GM12878 (cell line): ENCODE measurements around the gene SHH. TPM values are rescaled to one million over a fixed set of nuclear protein-coding genes. Genes with fewer than 3 reads are reported as not detected.

Experiments
- ATAC-seq: fragments of 200-7000 bp; cut with Tn5 transposase; 3 replicates; pipeline ENCODE4 v1.9.1; 2020; ENCODE audit warnings: mild to moderate bottlenecking, moderate library complexity
- BruUV-seq: library from RNA; stranded (reverse); fragments of 400-500 nt; replicated peaks from 2 replicates; lab custom pipeline; 2021; lab: Mats Ljungman, UMichigan
- CTCF ChIA-PET: fragments of 300-600 bp; sonication (Branson Sonifier 250); formaldehyde crosslinking; extraction: SDS; loops from one replicate; lab custom pipeline; 2021; ENCODE audit warnings: inconsistent platforms; lab: Yijun Ruan, JAX
- POLR2A ChIA-PET: fragments of 350-600 bp; formaldehyde crosslinking; extraction: SDS; loops from one replicate; lab custom pipeline; 2021; ENCODE audit warnings: inconsistent platforms; lab: Charles Lee
- RAD21 ChIA-PET: fragments of 300-600 bp; sonication (Branson Sonifier 250); formaldehyde crosslinking; loops from one replicate; lab custom pipeline; 2023; ENCODE audit warnings: antibody characterized with exemption; ENCODE audit not compliant: unreplicated experiment; lab: Charles Lee
- SMC1A ChIA-PET: fragments of 300-600 bp; sonication (Branson Sonifier 250); formaldehyde crosslinking; loops from one replicate; lab custom pipeline; 2023; ENCODE audit not compliant: unreplicated experiment, uncharacterized antibody; lab: Charles Lee
- DNase-seq: peaks from one replicate; pipeline ENCODE4 v3.0.0-alpha.2; 2011; ENCODE audit warnings: low read depth, low spot score
- FAIRE-seq: peaks from 3 replicates; lab custom pipeline; 2011; peaks lifted over from hg19 to GRCh38; lab: Jason Lieb, UNC
- H2AFZ ChIP-seq: 2 replicates; pipeline ENCODE4 v1.6.0; 2011; ENCODE audit warnings: low read depth, low read length, control low read depth; ENCODE audit not compliant: control insufficient read depth
- H3K27ac ChIP-seq: 2 replicates; pipeline ENCODE4 v1.5.1; 2011; ENCODE audit warnings: control low read depth; ENCODE audit not compliant: control insufficient read depth, insufficient read depth
- H3K27me3 ChIP-seq, 2 experiments: replicated peaks in 1 of 2; 2 replicates each; pipeline versions ENCODE4 v1.6.0 to v1.6.1; 2011; ENCODE audit warnings: low read length in 1 of 2; ENCODE audit not compliant: control insufficient read depth in 2 of 2, insufficient read depth in 2 of 2
- H3K36me3 ChIP-seq, 2 experiments: 2 replicates each; pipeline ENCODE4 v1.5.1; 2011; ENCODE audit warnings: low read length in 1 of 2; ENCODE audit not compliant: control insufficient read depth in 2 of 2, insufficient read depth in 2 of 2
- H3K4me1 ChIP-seq: 2 replicates; pipeline ENCODE4 v1.6.1; 2011; ENCODE audit warnings: mild to moderate bottlenecking, low read length, moderate library complexity, mixed read lengths; ENCODE audit not compliant: control insufficient read depth, insufficient read depth
- H3K4me2 ChIP-seq: 2 replicates; pipeline ENCODE4 v1.6.0; 2011; ENCODE audit warnings: control low read depth; ENCODE audit not compliant: control insufficient read depth, insufficient read depth
- H3K4me3 ChIP-seq: fragments of 200-600 bp; sonication (generic); 2 replicates; pipeline ENCODE4 v1.5.1; 2016
- H3K79me2 ChIP-seq: 2 replicates; pipeline ENCODE4 v1.6.0; 2011; ENCODE audit warnings: low read length; ENCODE audit not compliant: control insufficient read depth, insufficient read depth
- H3K9ac ChIP-seq: 2 replicates; pipeline ENCODE4 v1.8.0; 2011; ENCODE audit warnings: low read length, control low read depth, mixed read lengths; ENCODE audit not compliant: control insufficient read depth, insufficient read depth
- H3K9me3 ChIP-seq: replicated peaks from 3 replicates; pipeline ENCODE4 v1.5.1; 2011; ENCODE audit warnings: mild to moderate bottlenecking, low read length; ENCODE audit not compliant: control insufficient read depth, insufficient read depth
- H4K20me1 ChIP-seq: 2 replicates; pipeline ENCODE4 v1.6.0; 2011; ENCODE audit not compliant: control insufficient read depth, insufficient read depth
- CBX5 ChIP-seq: sonication (generic); IDR thresholded peaks from 2 replicates; pipeline ENCODE4 v1.6.1; 2016; ENCODE audit warnings: low read depth, moderate library complexity, mild to moderate bottlenecking, inconsistent platforms
- CHD2 ChIP-seq: IDR thresholded peaks from 2 replicates; pipeline ENCODE4 v1.6.1; 2011; ENCODE audit warnings: low read depth, low read length, improper control_type of control experiment, borderline replicate concordance
- GATAD2B ChIP-seq: fragments of 450-650 bp; conservative IDR thresholded peaks from 2 replicates; pipeline ENCODE4 v1.6.1; 2017; ENCODE audit warnings: low read depth, mild to moderate bottlenecking, moderate library complexity
- HDAC6 ChIP-seq: fragments of 200-600 bp; sonication (generic); IDR thresholded peaks from one replicate; pipeline ENCODE4 v1.8.0; 2017; ENCODE audit warnings: antibody characterized with exemption; ENCODE audit not compliant: unreplicated experiment
- HDGF ChIP-seq: fragments of 450-650 bp; IDR thresholded peaks from 2 replicates; pipeline ENCODE4 v1.6.1; 2016; ENCODE audit warnings: antibody characterized with exemption
- IKZF1 ChIP-seq: fragments of 450-650 bp; conservative IDR thresholded peaks from 2 replicates; pipeline ENCODE4 v1.6.1; 2017; ENCODE audit warnings: antibody characterized with exemption, mild to moderate bottlenecking
- PAX5 ChIP-seq: IDR thresholded peaks from 2 replicates; pipeline ENCODE4 v1.6.1; 2011; ENCODE audit warnings: low read depth, low read length, borderline replicate concordance
- RAD51 ChIP-seq: fragments of 450-650 bp; IDR thresholded peaks from 2 replicates; pipeline ENCODE4 v1.6.1; 2016; ENCODE audit warnings: moderate library complexity, mild to moderate bottlenecking, inconsistent platforms
- RFX5 ChIP-seq: IDR thresholded peaks from 2 replicates; pipeline ENCODE4 v1.6.1; 2011; ENCODE audit warnings: low read depth, low read length, improper control_type of control experiment
- SMAD1 ChIP-seq: fragments of 450-650 bp; IDR thresholded peaks from 2 replicates; pipeline ENCODE4 v1.6.1; 2018; ENCODE audit warnings: mild to moderate bottlenecking, low read depth; ENCODE audit not compliant: partially characterized antibody
- SP1 ChIP-seq: IDR thresholded peaks from one replicate; pipeline ENCODE4 v1.6.1; 2011; ENCODE audit warnings: low read depth, low read length
- SREBF1 ChIP-seq: IDR thresholded peaks from 2 replicates; pipeline ENCODE4 v1.6.1; 2012; ENCODE audit warnings: mild to moderate bottlenecking, low read length
- ZSCAN29 ChIP-seq: fragments of 450-650 bp; IDR thresholded peaks from 2 replicates; pipeline ENCODE4 v1.6.1; 2017; ENCODE audit warnings: mild to moderate bottlenecking, moderate library complexity
- WGBS: methylation state at CpG from one replicate; pipeline ENCODE4 v1.1.6; 2016; ENCODE audit warnings: low lambda C conversion rate; ENCODE audit not compliant: insufficient replicate concordance, insufficient coverage; ENCODE audit errors: missing lambda C conversion rate; 5-methylcytosine and 5-hydroxymethylcytosine counted together
- in situ Hi-C: fragments of 300-500 bp; cut with MboI; formaldehyde crosslinking; loops from 9 replicates; pipeline ENCODE4 v1.14.3; 2018; ENCODE audit warnings: mixed read lengths
- intact Hi-C: fragments of 100-400 bp; cut with micrococcal nuclease; formaldehyde crosslinking; loops from one replicate; pipeline ENCODE4 v1.14.2; 2022; ENCODE audit not compliant: unreplicated experiment
- polyA plus RNA-seq, 11 experiments: library from polyadenylated mRNA; depleted of rRNA in 4 of 11; unstranded in 6 of 11; stranded (reverse) in 5 of 11; fragments of >200 nt; fragmentation: Nextera tagmentation in 4 of 11; fragmentation: Illumina TruSeq in 1 of 11; extraction: Ambion mirVana in 4 of 11; extraction: Trizol in 1 of 11; gene quantifications; 1 replicate in 1 of 11; 2 replicates in 10 of 11; pipeline versions ENCODE4 v1.2.1 to v1.2.3, GENCODE V29; 2011 to 2016; ENCODE audit warnings: inconsistent platforms in 2 of 11, missing spikeins in 2 of 11, low read depth in 1 of 11
- total RNA-seq, 4 experiments: library from RNA; depleted of rRNA in 3 of 4; stranded (reverse); fragments of >200 nt in 3 of 4; fragmentation: Illumina TruSeq in 1 of 4; extraction: Trizol in 1 of 4; gene quantifications; 2 replicates each; pipeline versions ENCODE4 v1.2.1 to v1.2.3, GENCODE V29; 2013 to 2021

Gene SHH
- total and polyA plus RNA-seq, 10 of the 15 experiments (the other 5 are each of a cell fraction or from before 2014, with no cell fraction given) = not detected

DNA sequence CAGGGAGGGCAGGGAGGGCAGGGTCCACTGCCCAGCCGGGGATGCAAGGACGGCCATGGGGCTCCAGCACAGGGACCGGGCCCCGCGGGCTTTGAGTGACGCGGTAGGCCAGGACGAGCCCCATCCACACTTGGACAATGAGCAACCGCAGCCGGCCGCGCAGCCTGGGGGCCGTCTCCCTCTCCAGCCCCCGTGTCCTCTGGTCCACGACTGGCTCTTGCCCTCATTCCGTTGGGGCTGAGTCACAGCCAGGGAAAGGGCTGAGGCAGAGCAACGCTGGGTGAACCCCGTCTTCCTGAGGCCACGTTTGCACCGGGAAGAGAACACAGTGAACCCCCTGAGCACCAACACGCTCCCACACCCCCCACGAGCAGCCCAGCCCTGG, 23.7 kb downstream of the SHH start:
- H2AFZ ChIP-seq = no peak overlapping the region
- RAD21 ChIA-PET = no interaction called here
- ATAC-seq = no peak; the same call in 2 of the 3 replicates
- TF ChIP-seq HDAC6 = no peak
- TF ChIP-seq GATAD2B = no peak
- TF ChIP-seq IKZF1 = no peak
- TF ChIP-seq SMAD1 = no peak
- no peak for TF ChIP-seq CHD2
- no peak for TF ChIP-seq SP1
- no peak for TF ChIP-seq SREBF1
- no peak for TF ChIP-seq ZSCAN29
- TF ChIP-seq CBX5 = no peak
- TF ChIP-seq PAX5 = no peak
- no peak for TF ChIP-seq RFX5
- no peak for TF ChIP-seq HDGF
- no peak for TF ChIP-seq RAD51
- TF ChIP-seq, all 136 proteins: peak for 0
- no peaks in the 10 kb centered on the region for H4K20me1 ChIP-seq
- H3K27ac ChIP-seq = no peak overlapping the region
- H3K4me1 ChIP-seq = no peaks in the 10 kb centered on the region
- SMC1A ChIA-PET = no interaction called here
- CTCF ChIA-PET = no interaction called here
- DNase-seq (no peak), FAIRE-seq (no peak)
- no TSS peak for BruUV-seq
- WGBS = 78% methylated on average over 20 of the region's 22 CpGs
- H3K4me3 ChIP-seq = no peak overlapping the region
- peaks cover 0 to 1% of the 10 kb centered on the region in 2 experiments; a peak in 1 of 4 replicates for H3K36me3 ChIP-seq
- no peak overlapping the region for H3K4me2 ChIP-seq
- H3K9ac ChIP-seq = no peak overlapping the region
- no peaks in the 10 kb centered on the region for H3K9me3 ChIP-seq
- no peaks in the 10 kb centered on the region; a peak in 1 of 4 replicates for H3K27me3 ChIP-seq
- intact Hi-C loops = no loop called here
- POLR2A ChIA-PET = no interaction called here
- in situ Hi-C loops = no loop called here
- no peaks in the 10 kb centered on the region for H3K79me2 ChIP-seq
